GM19452 (cell line): ENCODE measurements around the gene SOHLH1.
"Not testable (repeated sequence)": the region's sequence is repeated elsewhere in the genome, so short reads cannot be mapped to it uniquely, and the experiment has no call there.

ENCODE experiments used
- ATAC-seq: cut with Tn5 transposase; IDR thresholded peaks from one replicate; pipeline ENCODE4 v1.9.1; 2021; ENCODE audit not compliant: unreplicated experiment

Gene SOHLH1

DNA sequence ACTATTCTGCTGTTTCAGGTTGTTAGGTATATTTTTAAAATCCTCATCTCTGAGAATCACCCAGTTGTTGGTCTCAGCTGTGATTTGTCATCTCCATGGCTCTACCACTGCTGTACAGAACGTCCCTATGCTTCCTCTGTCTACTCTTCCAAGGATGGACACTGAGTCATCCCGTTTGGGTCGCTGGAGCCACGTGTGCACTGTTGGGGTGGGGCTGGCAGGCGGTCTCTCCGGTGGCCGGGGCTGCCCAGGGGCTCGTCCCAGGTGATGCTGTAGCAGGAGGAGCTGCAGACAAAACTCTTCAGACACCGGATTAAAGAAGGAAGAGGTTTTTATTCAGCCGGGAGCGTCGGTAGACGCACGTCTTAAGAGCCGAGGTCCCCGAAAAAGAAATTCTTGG is 19.2 kb downstream of the SOHLH1 start:
- no peak for ATAC-seq

DNA sequence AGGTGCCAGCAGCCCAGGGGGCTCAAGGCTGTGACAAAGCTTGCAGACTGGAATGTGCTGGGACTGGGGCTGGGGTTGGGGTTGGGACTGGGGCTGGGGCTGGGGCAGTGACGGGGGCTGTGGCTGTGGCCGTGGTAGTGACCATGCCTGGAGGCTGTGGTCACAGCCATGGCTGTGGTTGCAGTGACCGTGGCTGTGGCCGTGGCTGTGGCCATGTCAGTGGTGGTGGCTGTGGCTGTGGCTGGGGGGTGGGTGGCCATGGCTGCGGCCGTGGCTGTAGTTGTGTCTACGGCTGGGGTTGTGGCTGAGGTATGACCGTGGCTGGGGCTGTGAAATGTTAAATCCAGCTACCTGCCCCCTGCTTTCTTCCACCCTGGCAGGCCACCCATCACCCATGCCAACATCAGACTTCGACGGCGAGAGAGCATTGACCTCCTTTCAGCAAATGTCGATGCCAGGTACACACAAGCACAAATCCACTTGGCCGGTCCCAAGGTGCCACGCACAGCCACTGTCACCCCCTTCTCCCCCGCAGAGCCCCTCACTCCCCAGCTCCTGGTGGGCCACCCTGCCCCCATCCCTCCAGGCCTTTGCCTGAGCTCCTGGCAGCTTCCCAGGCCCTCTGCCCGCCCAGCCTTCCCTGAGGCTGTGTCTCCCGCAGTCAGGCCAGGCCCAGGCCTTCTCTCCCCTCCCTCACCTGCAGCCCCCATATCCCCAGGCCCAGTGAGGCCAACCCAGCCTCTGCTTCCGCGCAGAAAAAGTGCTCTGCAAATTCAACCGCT is 20.9 kb downstream of the SOHLH1 start:
- no peak for ATAC-seq

DNA sequence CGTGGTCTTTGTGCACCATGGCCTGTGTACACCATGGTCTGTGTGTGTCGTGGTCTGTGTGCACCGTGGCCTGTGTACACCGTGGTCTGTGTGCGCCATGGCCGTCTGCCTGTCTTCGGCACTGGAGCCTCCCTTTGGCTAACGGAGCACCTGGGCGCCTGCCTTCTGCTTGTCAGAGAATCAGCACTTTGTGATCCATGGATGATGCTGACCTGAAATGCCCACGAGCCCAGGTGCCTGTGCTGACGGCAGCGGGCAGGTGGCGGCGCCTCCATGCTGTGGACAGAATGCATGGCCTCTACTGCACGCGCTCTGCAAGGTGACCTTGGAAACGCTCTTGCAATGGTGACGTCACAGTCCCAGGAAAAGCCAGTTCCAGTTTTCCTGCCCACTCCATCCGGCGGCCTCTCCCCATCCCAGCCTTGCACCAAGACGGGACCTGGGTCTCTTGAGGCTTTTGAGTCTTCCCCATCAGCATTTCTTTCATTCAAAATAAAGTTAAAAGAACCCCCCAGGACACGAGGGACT is 21.6 kb downstream of the SOHLH1 start:
- no peak for ATAC-seq

DNA sequence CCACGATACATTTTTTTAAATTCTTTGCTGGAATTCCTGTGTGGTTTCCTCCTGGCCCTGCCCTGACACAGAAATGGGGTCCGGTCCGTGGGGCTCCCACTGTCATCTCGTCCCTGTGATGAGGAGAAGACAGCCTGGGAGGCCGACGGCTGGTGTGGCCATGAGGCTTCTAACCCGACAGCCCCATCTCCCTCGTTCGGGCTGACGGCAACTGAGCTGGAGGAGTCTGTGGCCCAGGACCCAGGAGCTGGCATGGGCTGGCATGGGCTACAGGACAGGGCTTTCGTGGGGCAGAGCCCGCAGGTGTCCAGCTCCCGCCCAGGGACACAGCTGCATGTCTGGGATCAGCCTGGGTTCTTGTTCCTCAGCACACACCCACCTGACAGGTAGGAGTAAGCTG is 22.4 kb downstream of the SOHLH1 start:
- no peak for ATAC-seq

DNA sequence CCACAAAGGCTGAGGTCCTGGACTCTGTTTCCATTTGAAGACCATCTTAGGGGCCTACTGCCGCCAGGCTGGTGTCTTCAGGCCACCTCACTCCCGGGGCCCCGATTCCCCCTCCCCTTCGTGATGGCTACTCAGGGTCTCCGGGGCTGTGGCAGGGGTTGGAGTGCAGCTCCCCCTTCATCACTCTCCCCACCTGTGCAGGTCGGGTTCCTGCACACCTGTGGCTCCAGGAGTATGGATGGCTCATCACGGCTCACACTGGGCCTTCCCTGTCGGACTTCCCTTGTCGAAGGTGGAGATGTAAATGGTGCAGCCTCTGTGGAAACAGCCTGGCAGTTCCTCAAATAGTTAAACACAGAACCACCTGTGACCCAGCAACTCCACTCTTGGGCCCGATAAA is 24.3 kb downstream of the SOHLH1 start:
- no peak for ATAC-seq

DNA sequence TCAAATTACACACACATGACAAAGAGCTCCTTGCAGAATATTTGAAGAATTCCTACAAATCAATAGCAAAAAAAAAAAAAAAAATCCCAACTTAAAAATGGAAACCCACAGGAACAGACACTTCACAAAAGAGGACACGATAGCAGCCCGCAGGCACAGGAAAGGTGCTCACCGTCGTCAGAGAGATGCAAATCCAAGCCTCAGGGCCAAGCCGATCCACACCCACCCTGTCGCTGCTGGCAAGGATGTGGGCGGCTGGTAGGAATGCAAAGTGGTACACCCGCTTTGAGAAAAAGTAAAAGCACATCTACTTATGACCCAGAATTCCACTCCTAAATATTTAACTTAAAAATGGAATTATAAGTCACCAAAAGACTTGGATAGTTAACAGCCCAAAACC is 25.3 kb downstream of the SOHLH1 start:
- no peak for ATAC-seq

DNA sequence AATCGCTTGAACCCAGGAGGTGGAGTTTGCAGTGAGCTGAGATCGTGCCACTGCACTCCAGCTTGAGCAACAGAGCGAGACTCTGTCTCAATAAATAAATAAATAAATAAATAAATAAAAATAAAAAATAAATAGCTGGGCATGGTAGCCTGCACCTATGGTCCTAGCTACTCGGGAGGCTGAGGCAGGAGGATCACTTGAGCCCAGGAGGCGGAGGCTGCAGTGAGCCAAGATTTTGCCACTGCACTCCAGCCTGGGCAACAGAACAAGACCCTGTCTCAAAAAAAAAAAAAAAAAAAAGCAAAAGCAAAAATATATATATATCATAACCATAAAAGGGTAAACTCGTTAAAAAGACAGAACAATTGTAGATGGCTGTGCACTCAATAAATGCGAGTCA is 26.5 kb downstream of the SOHLH1 start:
- not testable (repeated sequence) for ATAC-seq

DNA sequence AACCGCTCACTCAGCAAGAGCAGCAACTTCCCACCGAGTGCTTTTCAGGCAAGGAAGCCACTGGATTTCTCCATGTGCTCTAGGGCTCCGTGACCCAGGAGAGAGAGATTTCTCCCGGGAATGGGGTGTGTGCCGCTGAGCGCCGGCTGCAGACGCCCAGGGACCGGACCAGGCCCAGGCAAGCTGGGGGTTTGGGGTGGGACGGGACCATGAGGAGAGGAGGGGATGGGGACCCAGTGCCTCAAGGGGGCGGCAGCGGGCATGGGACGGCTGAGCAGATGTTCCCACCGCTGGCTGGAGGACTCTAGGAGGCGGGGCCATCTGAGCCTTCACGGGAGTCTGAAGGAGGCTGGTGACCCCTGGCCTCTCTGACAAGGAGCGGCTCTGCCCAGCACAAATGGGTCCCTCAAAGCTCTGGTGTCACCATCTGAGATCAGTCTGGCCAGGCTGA is 27.7 kb downstream of the SOHLH1 start:
- no peak for ATAC-seq

DNA sequence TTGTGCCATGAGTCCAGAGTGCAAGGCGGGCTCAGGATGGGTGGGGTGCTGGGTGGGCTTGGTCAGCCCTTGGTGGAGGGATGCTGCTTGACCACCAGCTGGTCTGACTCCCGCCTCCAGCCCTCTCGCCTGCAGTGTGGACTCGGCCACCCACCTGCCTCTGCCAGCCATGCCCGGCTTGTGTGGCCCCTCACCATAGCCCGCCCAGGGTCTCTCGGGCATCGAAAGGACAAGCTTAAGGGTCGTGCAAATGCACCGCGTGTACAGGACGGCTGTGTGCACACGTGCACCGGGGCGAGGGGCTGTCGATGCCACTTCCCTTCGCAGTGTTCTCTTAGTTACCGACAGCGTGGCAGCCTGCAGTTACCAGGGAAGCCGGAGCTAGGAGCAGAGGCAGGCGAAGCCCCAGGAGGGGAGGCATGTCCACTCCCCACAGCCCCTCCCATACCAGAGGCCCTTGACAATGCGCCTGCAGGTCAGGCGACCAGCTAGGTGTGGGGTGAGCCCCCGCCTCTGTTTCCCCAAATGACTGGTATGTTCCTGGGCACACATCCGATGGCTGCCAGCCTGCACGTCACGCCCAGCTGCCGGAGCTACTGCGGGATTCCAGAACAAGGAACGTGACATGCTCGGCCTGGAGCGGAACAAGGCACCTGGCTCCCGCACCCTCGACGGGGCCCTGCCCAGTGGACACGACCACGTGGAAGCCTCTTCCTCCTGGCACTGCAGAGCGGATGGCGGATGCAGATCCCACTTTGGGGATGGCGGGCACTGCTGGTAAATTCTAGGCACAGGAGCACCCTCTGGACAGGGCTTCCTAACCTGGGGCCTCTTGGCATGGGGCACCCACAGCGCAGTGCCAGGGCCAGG is 28.3 kb downstream of the SOHLH1 start:
- ATAC-seq: no peak

DNA sequence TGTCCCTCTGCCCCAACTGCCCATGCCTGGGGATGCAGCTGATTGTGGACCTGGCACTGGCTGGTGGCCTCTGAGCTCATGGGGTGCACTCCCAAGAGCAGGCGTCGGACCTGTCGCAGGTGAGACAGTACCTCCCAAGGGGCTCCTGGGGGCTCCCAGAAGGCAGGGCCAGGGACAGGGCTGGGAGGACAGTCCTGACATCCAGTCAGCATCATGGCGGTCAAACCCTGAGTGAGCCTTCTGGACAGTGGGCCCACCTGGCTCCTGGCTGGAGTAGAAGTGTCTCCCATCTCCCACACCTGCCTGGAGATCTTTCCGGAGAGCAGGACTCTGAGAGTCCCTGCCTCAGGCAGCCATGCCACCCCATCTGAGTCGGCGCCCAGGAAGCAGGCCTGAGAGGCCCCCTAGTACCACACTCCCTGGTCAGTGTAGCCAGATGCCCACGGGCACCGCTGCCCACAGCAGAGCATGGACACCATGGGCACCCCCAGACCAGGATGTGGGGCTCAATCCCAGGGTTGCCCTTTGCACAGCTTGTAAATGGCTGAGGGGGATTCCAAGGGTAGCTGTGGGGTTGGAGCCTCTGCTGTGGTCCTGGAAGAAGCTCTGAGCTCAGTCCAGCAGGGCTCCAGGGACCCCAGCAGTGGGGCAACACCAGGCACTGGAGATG is 29.5 kb downstream of the SOHLH1 start:
- no peak for ATAC-seq

DNA sequence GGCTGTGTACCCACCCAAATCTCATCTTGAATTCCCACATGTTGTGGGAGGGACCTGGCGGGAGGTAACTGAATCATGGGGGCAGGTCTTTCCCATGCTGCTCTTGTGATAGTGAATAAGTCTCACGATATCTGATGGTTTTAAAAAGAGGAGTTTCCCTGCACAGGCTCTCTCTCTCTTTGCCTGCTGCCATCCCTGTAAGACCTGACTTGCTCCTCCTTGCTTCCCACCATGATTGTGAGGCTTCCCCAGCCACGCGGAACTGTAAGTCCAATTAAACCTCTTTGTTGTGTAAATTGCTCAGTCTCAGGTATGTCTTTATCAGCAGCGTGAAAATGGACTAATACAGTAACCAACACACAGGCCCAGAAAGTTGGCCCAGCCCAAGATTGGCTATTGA is 30.3 kb downstream of the SOHLH1 start:
- ATAC-seq: not testable (repeated sequence)

DNA sequence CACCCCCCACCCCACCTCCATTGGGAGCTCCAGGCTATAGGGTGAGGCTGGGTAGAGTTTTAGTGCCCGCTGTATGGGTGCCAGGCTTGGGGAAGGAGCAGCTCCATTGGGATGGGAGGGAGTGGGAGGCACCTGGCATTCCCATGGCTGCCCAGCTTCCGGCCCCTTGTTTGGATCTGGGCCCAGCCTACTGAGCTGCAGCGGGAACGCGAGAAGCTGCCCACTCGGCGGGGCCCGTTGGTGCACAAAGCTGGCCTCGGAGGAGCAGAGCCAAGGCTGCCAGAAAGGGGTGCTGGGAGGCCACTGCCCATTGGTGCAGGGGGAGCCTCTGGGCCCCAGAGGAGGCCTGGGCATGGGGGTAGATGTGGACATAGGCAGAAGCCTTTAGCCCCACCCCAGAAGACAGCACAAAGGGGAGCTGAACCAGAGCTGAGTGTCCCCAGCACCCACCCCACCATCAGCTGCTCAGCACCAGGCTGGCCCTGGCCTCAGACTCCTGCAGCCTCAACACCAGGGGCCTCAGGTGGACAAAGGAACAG is 31.7 kb downstream of the SOHLH1 start:
- no peak for ATAC-seq

DNA sequence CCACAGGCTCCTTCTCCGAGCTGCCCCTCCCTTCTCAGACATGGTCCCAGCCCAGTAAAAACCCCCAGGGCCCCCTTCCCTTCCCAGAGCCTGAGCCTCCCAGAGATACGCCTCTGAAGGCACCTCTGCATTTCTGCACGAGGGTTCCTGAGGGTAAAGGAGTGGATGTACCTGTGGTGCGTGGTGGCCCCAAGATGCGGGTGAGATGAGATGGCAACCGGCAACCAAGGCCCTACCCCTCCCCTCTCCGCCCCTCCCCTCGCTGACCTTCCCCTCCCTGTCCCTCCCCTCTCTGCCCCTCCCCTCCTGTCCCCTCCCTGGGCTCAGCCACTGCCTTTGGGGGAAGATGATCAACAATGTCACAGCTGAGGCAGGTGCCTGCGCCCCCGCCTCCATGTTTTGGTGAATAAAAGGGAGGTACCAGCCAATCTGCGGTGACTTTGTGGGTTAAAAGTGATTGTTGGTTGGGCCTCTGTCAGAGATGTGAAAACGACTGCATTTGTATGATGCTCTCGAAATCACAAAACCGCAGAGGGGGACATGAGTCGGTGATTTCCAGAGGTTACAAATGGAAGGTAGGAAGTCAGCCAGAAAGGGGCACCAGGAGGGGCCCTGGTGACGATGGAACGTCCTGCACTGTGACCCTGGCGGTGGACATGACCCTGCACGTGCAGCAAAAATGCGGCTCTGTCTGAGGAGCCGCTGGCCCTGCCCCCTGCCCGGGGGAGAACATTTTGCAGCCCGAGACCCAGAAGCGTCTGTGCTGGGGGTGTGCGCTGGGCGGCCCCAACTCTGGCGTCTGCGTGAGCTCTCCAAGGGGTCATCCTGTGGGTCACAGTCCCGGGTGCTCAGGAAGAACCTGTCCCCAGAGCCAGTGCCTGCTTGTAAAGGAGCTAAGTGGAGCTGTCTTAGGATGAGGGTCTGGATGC is 32.5 kb downstream of the SOHLH1 start:
- no peak for ATAC-seq

DNA sequence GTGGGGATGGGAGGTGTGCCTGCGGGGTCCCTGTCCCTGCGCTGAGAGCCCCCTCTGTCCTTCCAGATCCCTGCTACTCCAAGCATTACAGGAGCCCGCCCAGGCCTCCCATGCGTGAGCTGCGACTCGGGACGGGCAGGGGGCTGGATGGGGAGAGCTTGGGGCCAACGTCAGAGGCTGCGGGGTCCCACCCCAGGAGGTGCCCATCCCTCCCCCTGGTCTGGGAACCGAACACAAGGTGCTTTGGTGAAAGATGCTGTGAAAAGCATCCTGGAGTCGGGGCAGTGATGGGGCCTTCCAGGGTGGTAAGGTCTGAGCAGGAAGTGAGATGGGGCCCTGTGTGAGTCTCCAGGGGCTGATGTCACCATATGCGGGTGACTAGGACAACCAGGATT is 33.5 kb downstream of the SOHLH1 start:
- ATAC-seq: no peak

DNA sequence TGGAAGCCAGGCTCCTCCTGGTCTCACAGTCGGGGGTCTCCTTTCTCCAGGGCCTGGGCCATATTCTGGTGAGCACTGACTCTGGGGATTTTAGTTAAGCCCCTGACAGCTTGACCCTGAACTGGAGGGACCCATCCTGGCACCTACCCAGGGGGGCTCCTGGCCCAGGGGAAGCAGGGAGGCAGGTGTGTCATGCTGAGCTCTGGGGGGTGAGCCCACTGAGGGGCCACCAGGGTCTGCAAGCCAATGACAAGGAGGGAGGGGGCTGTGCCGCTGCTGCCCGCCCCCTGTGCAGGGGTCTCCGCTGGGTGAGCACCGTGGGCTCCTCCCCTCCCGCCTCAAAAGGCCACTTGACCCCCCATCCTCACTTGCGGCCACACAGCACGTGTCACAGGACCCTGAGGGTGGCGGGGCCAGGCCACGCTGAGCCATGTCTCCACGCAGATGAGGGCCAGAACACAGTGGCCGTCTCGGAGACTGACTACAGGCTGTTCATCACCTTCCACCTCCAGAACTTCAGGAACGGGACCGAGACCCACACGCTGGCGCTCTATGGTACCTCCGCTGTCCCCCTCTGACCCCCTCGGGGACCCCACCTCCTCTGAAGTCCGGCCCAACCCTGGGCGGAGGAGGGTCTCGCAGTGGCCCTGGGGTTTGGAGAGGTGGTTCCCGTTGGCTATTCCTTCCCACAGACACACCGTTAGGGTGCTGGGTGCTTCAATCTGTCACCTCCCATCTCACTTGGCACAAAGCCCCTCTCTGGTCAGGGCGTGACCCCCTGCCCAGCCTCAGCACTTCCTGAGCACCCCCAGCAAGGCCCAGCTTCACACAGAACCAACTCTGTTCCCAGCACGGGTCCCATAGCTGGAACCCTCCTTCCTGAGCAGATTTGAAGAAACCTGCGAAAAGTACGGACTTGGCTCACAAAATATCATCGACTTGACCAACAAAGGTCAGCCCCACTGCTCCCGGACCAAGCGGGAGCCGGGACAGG is 34.2 kb downstream of the SOHLH1 start:
- ATAC-seq: no peak

DNA sequence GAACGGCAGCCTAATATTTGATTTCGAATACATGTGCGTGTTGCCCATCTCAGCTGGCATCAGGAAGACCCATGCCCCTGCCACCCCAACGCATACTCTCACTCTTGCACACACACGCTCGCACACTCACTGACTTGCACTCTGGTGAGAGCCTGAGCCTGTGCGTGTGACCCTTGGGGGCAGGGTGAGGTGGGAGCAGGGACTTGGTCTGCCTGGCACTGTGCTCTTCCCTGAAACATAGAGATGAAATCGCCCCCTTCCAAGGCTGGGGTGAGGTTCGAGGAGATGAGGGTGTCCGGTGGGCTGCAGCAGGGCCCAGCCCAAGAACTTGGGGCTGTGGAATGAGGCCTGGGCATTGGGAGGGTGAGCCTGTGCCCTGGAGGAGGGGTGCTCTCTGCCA is 35.0 kb downstream of the SOHLH1 start:
- no peak for ATAC-seq

DNA sequence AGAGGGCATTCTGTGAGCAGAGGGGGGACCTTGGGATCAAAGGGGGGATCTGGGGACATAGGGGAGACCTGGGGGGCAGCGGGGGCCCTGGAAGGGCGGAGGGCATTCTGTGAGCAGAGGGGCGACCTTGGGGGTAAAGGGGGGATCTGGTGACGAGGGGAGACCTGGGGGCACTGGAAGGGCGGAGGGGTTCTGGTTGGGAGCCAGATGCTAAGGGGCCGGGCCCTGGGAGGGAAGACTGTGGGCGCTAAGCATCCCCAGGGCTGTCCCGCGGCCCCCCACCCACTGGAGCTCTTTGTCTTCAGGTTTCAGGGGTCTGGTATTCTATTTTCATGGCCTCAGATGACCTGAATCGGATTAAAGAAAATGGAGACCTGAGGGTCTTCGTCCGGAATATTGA is 35.4 kb downstream of the SOHLH1 start:
- no peak for ATAC-seq

DNA sequence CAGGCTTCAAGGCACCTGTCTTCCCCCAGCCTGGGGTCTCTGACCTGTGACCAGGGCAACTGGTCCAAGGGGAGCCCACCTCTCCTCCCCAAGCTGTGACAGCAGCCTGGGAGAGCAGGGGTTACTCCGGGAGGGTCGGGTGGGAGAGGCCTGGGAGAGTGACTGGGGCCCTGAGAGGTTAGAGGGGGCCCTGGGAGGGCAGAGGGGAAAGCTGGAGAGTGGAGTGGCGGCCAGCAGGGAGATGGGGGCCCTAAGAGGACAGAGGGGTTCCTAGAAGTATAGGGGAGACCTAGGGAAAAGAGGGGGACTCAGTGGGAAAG is 35.9 kb downstream of the SOHLH1 start:
- no peak for ATAC-seq
